Epithelial cell of esophagus (primary cell): ENCODE measurements around the gene TMEM167B.

Source experiments
- DNase-seq: peaks from one replicate; pipeline ENCODE4 v3.0.0; 2010; ENCODE audit warnings: low read depth
- H3K4me3 ChIP-seq: 2 replicates; pipeline ENCODE4 v1.5.1; 2011; ENCODE audit warnings: mild to moderate bottlenecking, low read length, control low read depth
- TF ChIP-seq, protein P1 (sequence below): IDR thresholded peaks from 2 replicates; pipeline ENCODE4 v1.5.1; 2011; ENCODE audit warnings: low read depth, mild to moderate bottlenecking, low read length, control low read depth, inconsistent platforms; ENCODE audit not compliant: insufficient read depth; ENCODE audit errors: missing control alignments

Gene TMEM167B

DNA sequence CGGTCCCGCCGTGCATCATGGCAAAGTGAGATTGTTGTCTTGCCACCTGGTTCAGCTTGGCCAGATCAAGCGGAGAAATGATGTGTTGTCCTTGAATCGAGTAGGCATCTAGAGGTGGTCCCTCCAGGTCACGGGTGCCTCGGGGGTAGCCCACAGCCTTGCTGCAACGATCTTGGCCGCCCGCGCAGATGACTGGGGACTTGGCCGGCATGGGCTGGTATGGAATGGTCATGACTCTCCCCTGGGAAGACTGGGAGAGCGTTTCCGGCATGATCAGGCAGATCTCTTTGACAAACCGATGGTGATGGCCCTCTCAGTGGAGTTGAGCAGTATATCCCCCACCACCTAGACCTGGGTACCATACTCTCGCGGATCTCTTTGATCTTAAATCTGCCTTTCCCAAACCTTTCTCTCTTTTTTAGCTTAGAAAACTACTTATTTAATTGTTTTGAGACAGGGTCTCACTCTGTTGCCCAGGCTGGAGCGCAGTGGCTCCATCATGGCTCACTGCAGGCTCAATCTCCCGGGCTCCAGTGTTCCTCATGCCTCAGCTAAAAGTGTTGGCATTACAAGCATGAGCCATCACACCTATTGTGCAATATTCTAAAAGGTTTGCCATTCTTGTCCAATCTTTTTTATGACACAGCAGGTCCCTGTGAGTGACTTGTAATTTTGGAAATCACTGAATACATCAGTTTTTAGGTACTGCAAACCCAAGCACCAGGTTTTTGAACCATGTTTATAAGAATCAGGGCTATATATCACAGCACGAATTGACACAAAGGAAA, 14.0 kb downstream of the TMEM167B start:
- no peak overlapping the region for H3K4me3 ChIP-seq
- DNase-seq = peak; percentile 62

DNA sequence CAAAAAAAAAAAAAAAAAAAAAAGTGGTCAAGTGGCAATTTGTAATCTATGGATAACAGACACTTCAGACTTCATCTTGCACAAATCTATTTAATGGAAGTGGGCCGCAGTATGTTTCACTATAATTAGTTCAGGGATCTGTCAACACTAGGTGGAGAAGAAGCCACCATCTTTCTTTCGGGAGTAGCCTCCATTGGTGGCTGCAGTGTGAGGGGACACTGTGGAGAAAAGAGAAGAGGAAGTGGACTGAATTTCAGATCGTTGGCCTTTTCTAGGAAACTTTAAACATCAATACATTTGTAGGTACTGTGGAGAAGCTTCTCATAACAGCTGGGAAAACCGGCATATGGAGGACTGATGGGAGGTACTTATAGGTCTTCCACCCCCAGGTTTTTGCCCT, 15.3 kb downstream of the TMEM167B start:
- TF ChIP-seq, protein P1, sequence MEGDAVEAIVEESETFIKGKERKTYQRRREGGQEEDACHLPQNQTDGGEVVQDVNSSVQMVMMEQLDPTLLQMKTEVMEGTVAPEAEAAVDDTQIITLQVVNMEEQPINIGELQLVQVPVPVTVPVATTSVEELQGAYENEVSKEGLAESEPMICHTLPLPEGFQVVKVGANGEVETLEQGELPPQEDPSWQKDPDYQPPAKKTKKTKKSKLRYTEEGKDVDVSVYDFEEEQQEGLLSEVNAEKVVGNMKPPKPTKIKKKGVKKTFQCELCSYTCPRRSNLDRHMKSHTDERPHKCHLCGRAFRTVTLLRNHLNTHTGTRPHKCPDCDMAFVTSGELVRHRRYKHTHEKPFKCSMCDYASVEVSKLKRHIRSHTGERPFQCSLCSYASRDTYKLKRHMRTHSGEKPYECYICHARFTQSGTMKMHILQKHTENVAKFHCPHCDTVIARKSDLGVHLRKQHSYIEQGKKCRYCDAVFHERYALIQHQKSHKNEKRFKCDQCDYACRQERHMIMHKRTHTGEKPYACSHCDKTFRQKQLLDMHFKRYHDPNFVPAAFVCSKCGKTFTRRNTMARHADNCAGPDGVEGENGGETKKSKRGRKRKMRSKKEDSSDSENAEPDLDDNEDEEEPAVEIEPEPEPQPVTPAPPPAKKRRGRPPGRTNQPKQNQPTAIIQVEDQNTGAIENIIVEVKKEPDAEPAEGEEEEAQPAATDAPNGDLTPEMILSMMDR = no peak
- DNase-seq = no peak
- no peak overlapping the region for H3K4me3 ChIP-seq

More for the DNA sequence above, 14.0 kb downstream of the TMEM167B start:
- TF ChIP-seq, protein P1 = no peak

GRCh38 chr1:109107785-109108184, 17.2 kb downstream of the TMEM167B start:
- TF ChIP-seq, protein P1 = no peak
- no peak for DNase-seq
- no peak overlapping the region for H3K4me3 ChIP-seq

- no peak for DNase-seq
- H3K4me3 ChIP-seq = no peak overlapping the region
- TF ChIP-seq, protein P1 = no peak
Observed at GRCh38 chr1:109109906-109110305, 19.3 kb downstream of the TMEM167B start.

DNA sequence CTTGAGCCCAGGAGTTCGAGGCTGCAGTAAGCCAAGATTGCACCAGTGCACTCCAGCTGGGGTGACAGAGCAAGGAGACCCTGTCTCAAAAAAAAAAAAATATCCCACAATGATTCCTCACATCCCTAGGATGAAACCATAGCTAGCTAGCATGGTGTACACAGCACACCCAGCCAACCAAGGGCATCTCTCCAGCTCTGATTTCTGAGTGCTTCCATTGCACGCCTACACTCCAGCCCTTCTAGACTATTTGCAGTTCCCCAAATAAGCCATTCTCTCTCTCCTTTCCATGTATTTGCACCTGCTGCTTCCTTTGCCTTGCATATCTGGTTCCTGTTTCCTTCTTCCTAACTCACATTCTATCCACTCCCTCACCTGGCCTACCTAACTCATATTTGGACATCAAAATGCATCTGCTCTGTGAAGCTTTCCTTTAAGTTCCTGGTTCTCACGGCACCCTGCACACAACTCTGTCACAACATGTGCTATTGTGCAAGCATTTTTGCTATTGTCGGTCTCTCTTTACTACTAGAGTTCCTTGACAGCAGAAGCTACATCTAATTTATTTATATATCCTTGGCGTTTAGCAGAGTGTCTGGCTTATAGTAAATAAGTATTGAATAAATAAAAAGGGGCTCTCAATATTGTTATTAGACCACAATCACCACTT, 21.0 kb downstream of the TMEM167B start:
- peak; percentile 64 for DNase-seq
- TF ChIP-seq, protein P1 = no peak
- H3K4me3 ChIP-seq = no peak overlapping the region

GRCh38 chr1:109112056-109112651, 21.6 kb downstream of the TMEM167B start:
- DNase-seq = peak; percentile 49
- no peak overlapping the region for H3K4me3 ChIP-seq
- TF ChIP-seq, protein P1 = peak; percentile 42
